ENCODE measurements around the gene ANKRD18B.
"Not testable (repeated sequence)": the region's sequence is repeated elsewhere in the genome, so short reads cannot be mapped to it uniquely, and the experiment has no call there.

Gene ANKRD18B

GRCh38 chr9:33535541-33535940, 11.5 kb downstream of the ANKRD18B start:
- DNase-seq: no peak

GRCh38 chr9:33543463-33543862, 19.4 kb downstream of the ANKRD18B start:
- not testable (repeated sequence) for DNase-seq

- DNase-seq: not testable (repeated sequence)
These were observed 21.7 kb downstream of the ANKRD18B start for GRCh38 chr9:33545715-33546114.

GRCh38 chr9:33548816-33549215, 24.8 kb downstream of the ANKRD18B start:
- DNase-seq: not testable (repeated sequence)

- not testable (repeated sequence) for DNase-seq
These were observed 25.4 kb downstream of the ANKRD18B start for GRCh38 chr9:33549418-33549817.

- DNase-seq: not testable (repeated sequence)
These were observed 27.1 kb downstream of the ANKRD18B start for GRCh38 chr9:33551183-33551582.

GRCh38 chr9:33552315-33552725, 28.3 kb downstream of the ANKRD18B start:
- not testable (repeated sequence) for DNase-seq

- DNase-seq: not testable (repeated sequence)
These were observed 36.2 kb downstream of the ANKRD18B start for GRCh38 chr9:33560217-33560616.

- DNase-seq: not testable (repeated sequence)
These were observed 38.1 kb downstream of the ANKRD18B start for GRCh38 chr9:33562196-33562595.

- DNase-seq: not testable (repeated sequence)
These were observed 43.7 kb downstream of the ANKRD18B start for GRCh38 chr9:33567776-33568175.

- DNase-seq: not testable (repeated sequence)
These were observed 53.7 kb downstream of the ANKRD18B start for GRCh38 chr9:33577786-33578185.

- not testable (repeated sequence) for DNase-seq
These were observed 55.9 kb downstream of the ANKRD18B start for GRCh38 chr9:33579996-33580395.

- DNase-seq: not testable (repeated sequence)
These were observed 58.6 kb downstream of the ANKRD18B start for GRCh38 chr9:33582686-33583085.

- DNase-seq: not testable (repeated sequence)
These were observed 62.1 kb downstream of the ANKRD18B start for GRCh38 chr9:33586128-33586527.

GRCh38 chr9:33587799-33588198, 63.7 kb downstream of the ANKRD18B start:
- not testable (repeated sequence) for DNase-seq

GRCh38 chr9:33588876-33589275, 64.8 kb downstream of the ANKRD18B start:
- DNase-seq: not testable (repeated sequence)

GRCh38 chr9:33590857-33591256, 66.8 kb downstream of the ANKRD18B start:
- DNase-seq: not testable (repeated sequence)

- DNase-seq: not testable (repeated sequence)
These were observed 72.9 kb downstream of the ANKRD18B start for GRCh38 chr9:33596974-33597373.

- DNase-seq: not testable (repeated sequence)
These were observed 73.3 kb downstream of the ANKRD18B start for GRCh38 chr9:33597386-33597785.

GRCh38 chr9:33598796-33599379, 74.8 kb downstream of the ANKRD18B start:
- not testable (repeated sequence) for DNase-seq

GRCh38 chr9:33600911-33601310, 76.9 kb downstream of the ANKRD18B start:
- not testable (repeated sequence) for DNase-seq

- not testable (repeated sequence) for DNase-seq
These were observed 80.2 kb downstream of the ANKRD18B start for GRCh38 chr9:33604249-33604648.

GRCh38 chr9:33604936-33605335, 80.9 kb downstream of the ANKRD18B start:
- DNase-seq: not testable (repeated sequence)

GRCh38 chr9:33611358-33611757, 87.3 kb downstream of the ANKRD18B start:
- DNase-seq: no peak

GRCh38 chr9:33612410-33612809, 88.4 kb downstream of the ANKRD18B start:
- DNase-seq: not testable (repeated sequence)
